Dermis blood vessel endothelial cell (primary cell): ENCODE data around the gene PLXDC1. TPM values are rescaled to one million over a fixed set of nuclear protein-coding genes. Genes with fewer than 3 reads are reported as not detected.
"Not testable (repeated sequence)": the region's sequence is repeated elsewhere in the genome, so short reads cannot be mapped to it uniquely, and the experiment has no call there.

Source experiments
- DNase-seq: peaks from one replicate; pipeline ENCODE4 v3.0.0; 2010
- total RNA-seq: library from RNA; depleted of rRNA; stranded (reverse); fragments of >200 nt; gene quantifications from 2 replicates; pipeline ENCODE4 v1.2.3, GENCODE V29; 2014

Gene PLXDC1
- total RNA-seq, 1 donor from 2014 or later = not detected

- DNase-seq = peak; percentile 17
Measured at GRCh38 chr17:39151943-39152818, 744 bp upstream of the PLXDC1 start.

GRCh38 chr17:39150795-39151149 is 665 bp downstream of the PLXDC1 start:
- no peak for DNase-seq

- no peak for DNase-seq
Measured at GRCh38 chr17:39150104-39150634, 1.3 kb downstream of the PLXDC1 start.

GRCh38 chr17:39147221-39148185 is 3.9 kb downstream of the PLXDC1 start:
- DNase-seq = no peak

GRCh38 chr17:39146273-39146672 is 5.2 kb downstream of the PLXDC1 start:
- no peak for DNase-seq

- no peak for DNase-seq
Measured at GRCh38 chr17:39145143-39145542, 6.3 kb downstream of the PLXDC1 start.

GRCh38 chr17:39144416-39144840 is 7.0 kb downstream of the PLXDC1 start:
- DNase-seq = peak; percentile 68

GRCh38 chr17:39143552-39144093 is 7.8 kb downstream of the PLXDC1 start:
- DNase-seq = no peak

- DNase-seq = no peak
Measured at GRCh38 chr17:39141915-39142664, 9.3 kb downstream of the PLXDC1 start.

- DNase-seq = no peak
Measured at GRCh38 chr17:39141294-39141693, 10.1 kb downstream of the PLXDC1 start.

GRCh38 chr17:39139561-39139960 is 11.9 kb downstream of the PLXDC1 start:
- DNase-seq = no peak

- no peak for DNase-seq
Measured at GRCh38 chr17:39139161-39139511, 12.3 kb downstream of the PLXDC1 start.

- no peak for DNase-seq
Measured at GRCh38 chr17:39138431-39139160, 12.8 kb downstream of the PLXDC1 start.

- DNase-seq = no peak
Measured at GRCh38 chr17:39134878-39135277, 16.6 kb downstream of the PLXDC1 start.

- DNase-seq = peak; percentile 9
Measured at GRCh38 chr17:39132192-39132610, 19.2 kb downstream of the PLXDC1 start.

- no peak for DNase-seq
Measured at GRCh38 chr17:39131616-39132015, 19.8 kb downstream of the PLXDC1 start.

- DNase-seq = no peak
Measured at GRCh38 chr17:39130205-39130604, 21.2 kb downstream of the PLXDC1 start.

- DNase-seq = not testable (repeated sequence)
Measured at GRCh38 chr17:39129544-39129943, 21.9 kb downstream of the PLXDC1 start.

GRCh38 chr17:39126436-39126835 is 25.0 kb downstream of the PLXDC1 start:
- DNase-seq = no peak

GRCh38 chr17:39125143-39125875 is 26.1 kb downstream of the PLXDC1 start:
- no peak for DNase-seq

GRCh38 chr17:39123627-39124026 is 27.8 kb downstream of the PLXDC1 start:
- no peak for DNase-seq
